ENCODE measurements around the gene DCUN1D1.
A peak's percentile ranks its signal among the peaks of the same experiment; 100 is the strongest.

Gene DCUN1D1

GRCh38 chr3:182937293-182938051 is 42.9 kb downstream of the DCUN1D1 start:
- H3K4me3 ChIP-seq (replicated peaks; ENCODE audit: low read depth, low read length) = no peak overlapping the region
- DNase-seq (ENCODE audit: low read depth) = no peak
- TF ChIP-seq, protein P1, sequence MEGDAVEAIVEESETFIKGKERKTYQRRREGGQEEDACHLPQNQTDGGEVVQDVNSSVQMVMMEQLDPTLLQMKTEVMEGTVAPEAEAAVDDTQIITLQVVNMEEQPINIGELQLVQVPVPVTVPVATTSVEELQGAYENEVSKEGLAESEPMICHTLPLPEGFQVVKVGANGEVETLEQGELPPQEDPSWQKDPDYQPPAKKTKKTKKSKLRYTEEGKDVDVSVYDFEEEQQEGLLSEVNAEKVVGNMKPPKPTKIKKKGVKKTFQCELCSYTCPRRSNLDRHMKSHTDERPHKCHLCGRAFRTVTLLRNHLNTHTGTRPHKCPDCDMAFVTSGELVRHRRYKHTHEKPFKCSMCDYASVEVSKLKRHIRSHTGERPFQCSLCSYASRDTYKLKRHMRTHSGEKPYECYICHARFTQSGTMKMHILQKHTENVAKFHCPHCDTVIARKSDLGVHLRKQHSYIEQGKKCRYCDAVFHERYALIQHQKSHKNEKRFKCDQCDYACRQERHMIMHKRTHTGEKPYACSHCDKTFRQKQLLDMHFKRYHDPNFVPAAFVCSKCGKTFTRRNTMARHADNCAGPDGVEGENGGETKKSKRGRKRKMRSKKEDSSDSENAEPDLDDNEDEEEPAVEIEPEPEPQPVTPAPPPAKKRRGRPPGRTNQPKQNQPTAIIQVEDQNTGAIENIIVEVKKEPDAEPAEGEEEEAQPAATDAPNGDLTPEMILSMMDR (IDR thresholded peaks at IDR 0.05; ENCODE audit: low read length, missing control alignments) = no peak

DNA sequence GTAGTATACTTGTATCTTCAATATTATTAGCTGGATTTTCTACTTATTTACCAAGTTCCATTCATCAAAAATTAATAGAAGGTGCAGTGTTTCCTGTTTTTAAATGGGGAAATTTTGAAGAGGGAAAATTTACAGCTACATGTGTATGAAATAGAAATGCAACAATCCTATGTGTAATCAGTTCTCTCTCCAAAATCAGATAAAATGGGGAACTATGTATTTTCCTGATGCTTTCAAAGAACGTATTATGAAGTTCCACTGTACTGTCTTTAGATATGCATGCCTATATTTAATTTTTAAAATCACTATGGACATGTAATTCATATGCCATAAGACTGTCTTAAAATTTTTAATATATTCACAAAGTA is 43.4 kb downstream of the DCUN1D1 start:
- TF ChIP-seq, protein P1 (IDR thresholded peaks at IDR 0.05; ENCODE audit: low read length, missing control alignments) = no peak
- no peak overlapping the region for H3K4me3 ChIP-seq (replicated peaks; ENCODE audit: low read depth, low read length)
- no peak for DNase-seq (ENCODE audit: low read depth)

DNA sequence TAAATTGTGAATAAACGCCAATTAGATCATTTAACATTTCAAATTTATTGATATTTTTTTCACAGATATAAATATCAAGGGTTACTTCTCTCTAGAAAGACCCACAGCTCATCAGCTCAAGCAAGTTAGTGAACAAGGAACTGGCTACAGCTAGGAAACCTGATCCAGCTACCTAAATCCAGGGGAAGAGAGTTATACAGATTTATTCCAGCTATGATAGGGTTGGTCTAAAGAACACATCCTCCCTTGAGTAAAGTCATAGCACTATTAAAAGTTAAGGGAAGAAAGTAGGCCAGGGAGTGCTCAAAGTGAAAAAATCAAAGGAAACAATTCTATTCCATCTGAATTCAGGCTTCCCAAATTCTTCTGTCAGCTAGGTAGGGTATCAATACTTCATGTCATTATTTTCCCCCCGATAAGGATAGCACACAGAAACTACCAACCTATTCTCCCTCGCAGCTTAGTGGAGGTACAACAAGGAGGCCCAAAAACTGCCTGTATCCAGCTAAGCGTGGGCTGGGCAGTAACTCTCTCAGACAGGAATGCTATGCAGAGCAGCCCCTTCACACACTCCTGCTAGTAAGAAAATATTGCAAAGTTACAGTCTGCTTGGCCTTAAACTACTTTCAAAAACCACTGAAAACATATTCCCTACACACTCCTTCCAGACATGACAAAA is 44.0 kb downstream of the DCUN1D1 start:
- TF ChIP-seq, protein P1 (IDR thresholded peaks at IDR 0.05; ENCODE audit: low read length, missing control alignments) = no peak
- DNase-seq (ENCODE audit: low read depth) = no peak
- no peak overlapping the region for H3K4me3 ChIP-seq (replicated peaks; ENCODE audit: low read depth, low read length)

DNA sequence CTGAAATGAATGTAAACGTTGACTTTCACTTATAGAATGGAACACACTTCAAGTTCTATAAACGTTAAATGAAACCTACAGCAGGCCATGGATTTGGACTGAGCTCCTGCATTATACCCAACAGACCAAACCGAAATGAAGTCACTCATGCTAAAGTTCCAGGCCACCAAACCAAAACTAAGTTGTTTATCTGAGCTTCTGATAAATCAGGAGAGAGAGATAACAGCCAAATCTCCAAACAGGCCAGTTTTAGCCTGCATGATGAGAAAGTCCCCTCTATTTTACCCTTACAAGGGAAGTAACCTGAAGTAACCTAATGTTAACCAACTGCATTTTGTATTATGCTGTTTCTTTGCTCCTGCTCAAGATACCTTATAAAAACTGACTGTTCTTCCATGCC is 44.5 kb downstream of the DCUN1D1 start:
- H3K4me3 ChIP-seq (replicated peaks; ENCODE audit: low read depth, low read length) = no peak overlapping the region
- DNase-seq (ENCODE audit: low read depth) = no peak
- TF ChIP-seq, protein P1 (IDR thresholded peaks at IDR 0.05; ENCODE audit: low read length, missing control alignments) = no peak

DNA sequence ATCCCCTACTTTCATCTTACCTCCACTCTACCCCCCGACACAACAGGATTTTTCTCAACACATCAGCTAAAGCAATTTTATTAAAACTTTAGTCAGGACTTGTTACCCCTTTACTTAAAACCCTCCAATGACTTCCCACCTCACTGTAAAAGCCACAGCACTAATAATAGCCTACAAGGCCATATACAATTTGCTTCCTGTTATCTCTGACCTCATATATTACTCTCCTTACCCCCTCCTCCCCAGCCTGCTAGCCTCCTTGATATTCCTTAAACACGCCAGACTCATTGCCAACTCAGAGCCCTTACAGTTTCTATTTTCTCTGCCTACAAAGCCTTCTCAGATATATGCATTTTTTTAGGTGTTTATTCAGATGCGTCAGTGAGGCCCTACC is 54.4 kb downstream of the DCUN1D1 start:
- TF ChIP-seq, protein P1 (IDR thresholded peaks at IDR 0.05; ENCODE audit: low read length, missing control alignments) = no peak
- H3K4me3 ChIP-seq (replicated peaks; ENCODE audit: low read depth, low read length) = no peak overlapping the region
- no peak for DNase-seq (ENCODE audit: low read depth)

GRCh38 chr3:182925330-182925943 is 54.9 kb downstream of the DCUN1D1 start:
- H3K4me3 ChIP-seq (replicated peaks; ENCODE audit: low read depth, low read length) = no peak overlapping the region
- peak; percentile 41 for DNase-seq (ENCODE audit: low read depth)
- TF ChIP-seq, protein P1 (IDR thresholded peaks at IDR 0.05; ENCODE audit: low read length, missing control alignments) = no peak

Measured in fibroblast of pulmonary artery (primary cell).